Astrocyte (in vitro differentiated cells and primary cell): ENCODE data around the gene AP4E1. TPM values are rescaled to one million over a fixed set of nuclear protein-coding genes. Genes with fewer than 3 reads are reported as not detected.

ENCODE experiments used
- DNase-seq: peaks from one replicate; pipeline ENCODE4 v3.0.0-alpha.2; 2010; ENCODE audit warnings: low read depth
- FAIRE-seq: peaks from 2 replicates; lab custom pipeline; 2011; peaks lifted over from hg19 to GRCh38; lab: Jason Lieb, UNC
- H2AFZ ChIP-seq: 2 replicates; pipeline ENCODE4 v1.6.0; 2012; ENCODE audit warnings: low read depth, low read length, inconsistent platforms
- H3K27ac ChIP-seq: 2 replicates; pipeline ENCODE4 v1.5.1; 2011; ENCODE audit warnings: low read depth, low read length, inconsistent platforms
- H3K27me3 ChIP-seq: 2 replicates; pipeline ENCODE4 v1.6.0; 2011; ENCODE audit warnings: low read length, inconsistent platforms; ENCODE audit not compliant: insufficient read depth
- H3K36me3 ChIP-seq: 2 replicates; pipeline ENCODE4 v1.5.1; 2011; ENCODE audit warnings: low read length, inconsistent platforms; ENCODE audit not compliant: insufficient read depth
- H3K4me1 ChIP-seq: 2 replicates; pipeline ENCODE4 v1.5.1; 2011; ENCODE audit warnings: low read length, inconsistent platforms; ENCODE audit not compliant: insufficient read depth
- H3K4me2 ChIP-seq: 2 replicates; pipeline ENCODE4 v1.6.0; 2012; ENCODE audit warnings: low read length, inconsistent platforms
- H3K4me3 ChIP-seq: 2 replicates; pipeline ENCODE4 v1.5.1; 2011; ENCODE audit warnings: low read depth, mild to moderate bottlenecking, low read length, inconsistent platforms; ENCODE audit not compliant: insufficient read depth
- H3K79me2 ChIP-seq: 2 replicates; pipeline ENCODE4 v1.6.0; 2012; ENCODE audit warnings: mild to moderate bottlenecking, low read length, inconsistent platforms; ENCODE audit not compliant: insufficient read depth
- H3K9ac ChIP-seq: 2 replicates; pipeline ENCODE4 v1.6.0; 2012; ENCODE audit warnings: mild to moderate bottlenecking, low read length, inconsistent platforms
- H3K9me3 ChIP-seq: 2 replicates; pipeline ENCODE4 v1.5.1; 2012; ENCODE audit warnings: low read depth, mild to moderate bottlenecking, low read length, inconsistent platforms; ENCODE audit not compliant: insufficient read depth
- H4K20me1 ChIP-seq: 2 replicates; pipeline ENCODE4 v1.6.0; 2012; ENCODE audit warnings: low read length, inconsistent platforms; ENCODE audit not compliant: insufficient read depth
- H3K27ac Mint-ChIP-seq: one replicate; pipeline ENCODE4 v1.8.0; 2021; ENCODE audit warnings: mild to moderate bottlenecking, mixed read lengths; ENCODE audit not compliant: unreplicated experiment
- H3K27me3 Mint-ChIP-seq: one replicate; pipeline ENCODE4 v1.8.0; 2021; ENCODE audit warnings: low read depth, mixed read lengths; ENCODE audit not compliant: unreplicated experiment
- H3K36me3 Mint-ChIP-seq: one replicate; pipeline ENCODE4 v1.8.0; 2021; ENCODE audit warnings: low read depth, mixed read lengths; ENCODE audit not compliant: unreplicated experiment
- H3K4me1 Mint-ChIP-seq: one replicate; pipeline ENCODE4 v1.8.0; 2021; ENCODE audit warnings: low read depth, mixed read lengths; ENCODE audit not compliant: unreplicated experiment
- H3K4me3 Mint-ChIP-seq: one replicate; pipeline ENCODE4 v1.8.0; 2021; ENCODE audit warnings: mild to moderate bottlenecking, moderate library complexity, mixed read lengths; ENCODE audit not compliant: unreplicated experiment
- H3K9me3 Mint-ChIP-seq: one replicate; pipeline ENCODE4 v1.8.0; 2021; ENCODE audit warnings: mild to moderate bottlenecking, mixed read lengths; ENCODE audit not compliant: unreplicated experiment
- EZH2 ChIP-seq: IDR thresholded peaks from 2 replicates; pipeline ENCODE4 v1.6.1; 2012; ENCODE audit warnings: mild to moderate bottlenecking, low read length, inconsistent platforms; ENCODE audit not compliant: insufficient read depth
- total RNA-seq: library from RNA; stranded (reverse); gene quantifications from 2 replicates; pipeline ENCODE4 v1.2.1, GENCODE V29; 2021
- TF ChIP-seq, protein P1 (sequence below): IDR thresholded peaks from 2 replicates; pipeline ENCODE4 v1.5.1; 2011; ENCODE audit warnings: low read depth, mild to moderate bottlenecking, inconsistent platforms, low read length, moderate library complexity; ENCODE audit not compliant: insufficient read depth

The AP4E1 gene
- total RNA-seq, 1 donor from 2014 or later = 16.4 TPM

DNA sequence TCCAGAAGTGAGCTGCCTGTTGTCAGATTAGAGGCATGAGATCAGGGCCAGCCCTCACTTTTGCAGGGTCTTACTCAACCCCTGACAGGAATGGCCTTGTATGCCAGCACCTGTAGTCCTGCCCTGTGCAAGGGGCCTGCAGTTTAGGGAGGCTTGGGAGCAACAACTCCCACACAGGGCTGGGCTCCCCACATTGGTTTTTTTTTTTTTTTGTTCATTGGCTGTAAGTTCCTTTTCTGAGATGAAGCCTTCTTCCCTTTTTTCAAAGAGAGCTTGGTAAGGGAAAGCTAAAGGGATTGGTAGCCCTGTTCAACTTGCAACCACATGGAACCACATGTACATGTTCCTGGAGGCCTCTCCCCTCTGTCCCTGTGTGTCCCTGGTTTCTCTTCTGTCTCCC, 139.8 kb downstream of the AP4E1 start:
- DNase-seq (no peak), FAIRE-seq (no peak)
- Mint-ChIP-seq H3K4me3 (no peak overlapping the region), H3K4me1 (peaks cover 9% of the 10 kb centered on the region), H3K9me3 (no peaks in the 10 kb centered on the region), H3K27ac (no peak overlapping the region), H3K36me3 (peaks cover 3% of the 10 kb centered on the region), H3K27me3 (peaks cover 14% of the 10 kb centered on the region)
- Histone ChIP-seq H3K9ac (no peak overlapping the region), H2AFZ (no peak overlapping the region), H3K4me2 (no peak overlapping the region), H3K4me3 (no peak overlapping the region), H3K79me2 (no peaks in the 10 kb centered on the region), H3K27ac (no peak overlapping the region), H3K9me3 (no peaks in the 10 kb centered on the region), H4K20me1 (no peaks in the 10 kb centered on the region), H3K36me3 (no peaks in the 10 kb centered on the region), H3K4me1 (peaks cover 10% of the 10 kb centered on the region), H3K27me3 (peaks cover 3% of the 10 kb centered on the region)
- TF ChIP-seq, protein P1, sequence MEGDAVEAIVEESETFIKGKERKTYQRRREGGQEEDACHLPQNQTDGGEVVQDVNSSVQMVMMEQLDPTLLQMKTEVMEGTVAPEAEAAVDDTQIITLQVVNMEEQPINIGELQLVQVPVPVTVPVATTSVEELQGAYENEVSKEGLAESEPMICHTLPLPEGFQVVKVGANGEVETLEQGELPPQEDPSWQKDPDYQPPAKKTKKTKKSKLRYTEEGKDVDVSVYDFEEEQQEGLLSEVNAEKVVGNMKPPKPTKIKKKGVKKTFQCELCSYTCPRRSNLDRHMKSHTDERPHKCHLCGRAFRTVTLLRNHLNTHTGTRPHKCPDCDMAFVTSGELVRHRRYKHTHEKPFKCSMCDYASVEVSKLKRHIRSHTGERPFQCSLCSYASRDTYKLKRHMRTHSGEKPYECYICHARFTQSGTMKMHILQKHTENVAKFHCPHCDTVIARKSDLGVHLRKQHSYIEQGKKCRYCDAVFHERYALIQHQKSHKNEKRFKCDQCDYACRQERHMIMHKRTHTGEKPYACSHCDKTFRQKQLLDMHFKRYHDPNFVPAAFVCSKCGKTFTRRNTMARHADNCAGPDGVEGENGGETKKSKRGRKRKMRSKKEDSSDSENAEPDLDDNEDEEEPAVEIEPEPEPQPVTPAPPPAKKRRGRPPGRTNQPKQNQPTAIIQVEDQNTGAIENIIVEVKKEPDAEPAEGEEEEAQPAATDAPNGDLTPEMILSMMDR = no peak
- TF ChIP-seq EZH2 = no peak

DNA sequence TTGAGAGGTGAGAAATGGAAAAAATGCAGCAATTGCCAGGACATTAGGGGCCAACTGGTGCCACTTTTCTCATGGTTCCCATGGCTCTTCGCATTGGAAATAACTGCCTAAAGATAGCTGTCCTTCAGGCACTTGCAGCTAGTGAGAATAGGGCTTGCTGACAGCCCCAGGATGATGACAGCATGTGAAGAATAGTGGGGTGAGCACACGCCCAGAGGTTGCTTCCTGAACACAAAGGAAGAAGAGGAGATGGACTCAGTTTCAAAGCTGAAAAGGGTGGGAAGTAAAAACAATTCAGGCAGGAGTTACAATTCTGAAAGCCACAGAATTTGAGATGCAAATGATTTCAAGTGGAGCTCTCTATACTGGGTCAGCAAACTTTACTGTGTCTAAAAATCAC, 140.6 kb downstream of the AP4E1 start:
- no peak overlapping the region for H3K27ac ChIP-seq
- FAIRE-seq (no peak), DNase-seq (no peak)

DNA sequence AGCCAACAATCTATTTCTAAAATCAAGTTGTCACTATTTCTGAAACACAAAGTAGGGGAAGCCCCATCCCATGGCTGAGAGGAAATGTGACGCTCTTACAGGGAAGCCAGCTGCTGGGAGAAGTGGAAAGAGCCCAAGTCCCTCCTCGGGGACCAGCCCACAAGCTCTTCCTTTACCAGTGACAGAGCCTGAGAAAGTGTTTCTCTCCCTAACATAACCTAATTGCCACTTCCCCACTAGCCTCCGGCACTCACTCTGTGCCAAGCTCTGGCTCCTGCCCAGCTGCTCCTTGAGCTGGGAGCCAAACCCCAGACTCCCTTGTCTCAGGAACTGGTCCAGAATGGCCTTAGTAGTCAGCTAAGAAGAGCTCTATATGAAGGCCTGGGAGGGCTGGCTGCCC, 143.3 kb downstream of the AP4E1 start:
- Mint-ChIP-seq H3K36me3 (peaks cover 4% of the 10 kb centered on the region), H3K27me3 (peaks cover 35% of the 10 kb centered on the region), H3K9me3 (no peaks in the 10 kb centered on the region), H3K4me1 (peaks cover 9% of the 10 kb centered on the region), H3K27ac (no peak overlapping the region), H3K4me3 (no peak overlapping the region)
- H2AFZ ChIP-seq = no peak overlapping the region
- H3K79me2 ChIP-seq = no peaks in the 10 kb centered on the region
- DNase-seq = peak; percentile 15
- H3K27me3 ChIP-seq = peaks cover 9% of the 10 kb centered on the region
- no peaks in the 10 kb centered on the region for H3K36me3 ChIP-seq
- no peak overlapping the region for H3K9ac ChIP-seq
- TF ChIP-seq EZH2 = no peak
- TF ChIP-seq, protein P1 = no peak
- H3K4me3 ChIP-seq = no peak overlapping the region
- peaks cover 10% of the 10 kb centered on the region for H3K4me1 ChIP-seq
- H3K27ac ChIP-seq = no peak overlapping the region
- no peaks in the 10 kb centered on the region for H3K9me3 ChIP-seq
- H3K4me2 ChIP-seq = no peak overlapping the region
- H4K20me1 ChIP-seq = no peaks in the 10 kb centered on the region
- no peak for FAIRE-seq

More for the DNA sequence above, 140.6 kb downstream of the AP4E1 start:
- no peak overlapping the region for H2AFZ ChIP-seq
- no peak overlapping the region for H3K4me3 ChIP-seq
- Mint-ChIP-seq H3K27me3 (peaks cover 20% of the 10 kb centered on the region), H3K4me1 (peaks cover 9% of the 10 kb centered on the region), H3K9me3 (no peaks in the 10 kb centered on the region), H3K36me3 (peaks cover 3% of the 10 kb centered on the region), H3K4me3 (no peak overlapping the region), H3K27ac (no peak overlapping the region)
- no peaks in the 10 kb centered on the region for H3K9me3 ChIP-seq
- no peak overlapping the region for H3K9ac ChIP-seq
- no peak for TF ChIP-seq EZH2
- TF ChIP-seq, protein P1 = no peak
- peaks cover 6% of the 10 kb centered on the region for H3K27me3 ChIP-seq
- H3K79me2 ChIP-seq = no peaks in the 10 kb centered on the region
- H3K4me2 ChIP-seq = no peak overlapping the region
- H3K4me1 ChIP-seq = peaks cover 10% of the 10 kb centered on the region
- H4K20me1 ChIP-seq = no peaks in the 10 kb centered on the region
- H3K36me3 ChIP-seq = no peaks in the 10 kb centered on the region
